Fibroblast of lung (primary cell): ENCODE data around the gene WDR53. TPM values are rescaled to one million over a fixed set of nuclear protein-coding genes. Genes with fewer than 3 reads are reported as not detected.
"Not testable (repeated sequence)": the region's sequence is repeated elsewhere in the genome, so short reads cannot be mapped to it uniquely, and the experiment has no call there.

Source experiments
- DNase-seq, 2 donors: peaks; one replicate each; pipeline versions ENCODE4 v3.0.0 to v3.0.0-alpha.2; 2010; ENCODE audit warnings: low read depth in 2 of 2
- H2AFZ ChIP-seq: 2 replicates; pipeline ENCODE4 v1.5.1; 2012; ENCODE audit warnings: low read length, control low read depth, inconsistent platforms
- H3K27ac ChIP-seq: 2 replicates; pipeline ENCODE4 v1.5.1; 2011; ENCODE audit warnings: low read length, control low read depth; ENCODE audit not compliant: insufficient read depth
- H3K27me3 ChIP-seq: 2 replicates; pipeline ENCODE4 v1.5.1; 2011; ENCODE audit warnings: mild to moderate bottlenecking, low read length; ENCODE audit not compliant: control insufficient read depth, insufficient read depth
- H3K36me3 ChIP-seq: 2 replicates; pipeline ENCODE4 v1.5.1; 2011; ENCODE audit warnings: low read length; ENCODE audit not compliant: control insufficient read depth, insufficient read depth
- H3K4me1 ChIP-seq: 2 replicates; pipeline ENCODE4 v1.5.1; 2011; ENCODE audit warnings: low read length; ENCODE audit not compliant: control insufficient read depth, insufficient read depth; ENCODE audit errors: extremely low read depth
- H3K4me2 ChIP-seq: 2 replicates; pipeline ENCODE4 v1.5.1; 2011; ENCODE audit warnings: low read length, control low read depth; ENCODE audit not compliant: insufficient read depth; ENCODE audit errors: extremely low read depth
- H3K4me3 ChIP-seq, 4 experiments: fragments of 200-600 bp in 1 of 4; sonication (generic) in 1 of 4; replicated peaks in 1 of 4; 2 replicates each; pipeline ENCODE4 v1.5.1; 2011 to 2016; ENCODE audit warnings: low read length in 4 of 4, low read depth in 3 of 4, mild to moderate bottlenecking in 3 of 4, control low read depth in 2 of 4, inconsistent platforms in 1 of 4, mixed read lengths in 1 of 4; ENCODE audit not compliant: insufficient read depth in 1 of 4; ENCODE audit errors: control extremely low read depth in 1 of 4
- H3K79me2 ChIP-seq: 2 replicates; pipeline ENCODE4 v1.5.1; 2012; ENCODE audit warnings: mild to moderate bottlenecking, low read length, inconsistent platforms; ENCODE audit not compliant: control insufficient read depth, insufficient read depth
- H3K9ac ChIP-seq: 2 replicates; pipeline ENCODE4 v1.5.1; 2011; ENCODE audit warnings: mild to moderate bottlenecking, low read length, control low read depth; ENCODE audit not compliant: insufficient read depth
- H3K9me3 ChIP-seq: 2 replicates; pipeline ENCODE4 v1.5.1; 2012; ENCODE audit warnings: low read depth, low read length; ENCODE audit not compliant: control insufficient read depth, insufficient read depth
- H4K20me1 ChIP-seq: 2 replicates; pipeline ENCODE4 v1.5.1; 2011; ENCODE audit warnings: low read length; ENCODE audit not compliant: control insufficient read depth, insufficient read depth; ENCODE audit errors: extremely low read depth
- EZH2 ChIP-seq: IDR thresholded peaks from 2 replicates; pipeline ENCODE4 v1.5.1; 2012; ENCODE audit warnings: low read length, control low read depth, mild to moderate bottlenecking; ENCODE audit errors: missing control alignments
- polyA plus RNA-seq, 2 donors: library from polyadenylated mRNA; depleted of rRNA in 1 of 2; stranded (reverse) in 1 of 2; unstranded in 1 of 2; fragments of >200 nt; gene quantifications; 2 replicates each; pipeline ENCODE4 v1.2.1, GENCODE V29; 2011 to 2012; ENCODE audit warnings: missing spikeins in 1 of 2
- total RNA-seq: library from RNA; depleted of rRNA; stranded (reverse); fragments of >200 nt; gene quantifications from 2 replicates; pipeline ENCODE4 v1.2.1, GENCODE V29; 2014
- TF ChIP-seq, protein P1 (sequence below), 2 donors: IDR thresholded peaks in 1 of 2; conservative IDR thresholded peaks in 1 of 2; 1 replicate in 1 of 2; 2 replicates in 1 of 2; pipeline ENCODE4 v1.5.1; 2011 to 2012; ENCODE audit warnings: low read length in 2 of 2, control low read depth in 1 of 2, inconsistent platforms in 1 of 2, low read depth in 1 of 2, mild to moderate bottlenecking in 1 of 2

The WDR53 gene
- total and polyA plus RNA-seq, 2 donors (not counting 1 experiment from before 2014, with no cell fraction given) = 8.3 TPM

DNA sequence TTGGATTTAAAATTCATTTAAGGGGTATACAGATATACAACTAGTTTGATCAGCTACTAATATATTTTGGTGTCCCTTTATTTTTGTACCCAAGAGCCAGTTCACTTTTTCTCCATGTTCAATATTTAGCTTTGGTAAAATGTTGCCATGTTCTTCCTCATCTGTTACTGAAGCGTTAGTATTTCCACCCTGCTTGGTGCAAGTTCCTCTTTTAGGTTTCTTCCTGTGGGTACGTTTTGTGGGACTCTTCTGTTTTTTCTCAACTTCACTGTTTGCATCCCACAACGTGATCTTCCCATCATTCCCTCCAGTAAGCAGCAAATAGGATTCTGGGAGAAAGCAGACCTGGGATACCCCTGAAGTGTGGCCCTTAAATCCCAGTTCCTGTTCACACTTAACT lies 14.1 kb downstream of the WDR53 start:
- no peak for DNase-seq
- TF ChIP-seq, protein P1, sequence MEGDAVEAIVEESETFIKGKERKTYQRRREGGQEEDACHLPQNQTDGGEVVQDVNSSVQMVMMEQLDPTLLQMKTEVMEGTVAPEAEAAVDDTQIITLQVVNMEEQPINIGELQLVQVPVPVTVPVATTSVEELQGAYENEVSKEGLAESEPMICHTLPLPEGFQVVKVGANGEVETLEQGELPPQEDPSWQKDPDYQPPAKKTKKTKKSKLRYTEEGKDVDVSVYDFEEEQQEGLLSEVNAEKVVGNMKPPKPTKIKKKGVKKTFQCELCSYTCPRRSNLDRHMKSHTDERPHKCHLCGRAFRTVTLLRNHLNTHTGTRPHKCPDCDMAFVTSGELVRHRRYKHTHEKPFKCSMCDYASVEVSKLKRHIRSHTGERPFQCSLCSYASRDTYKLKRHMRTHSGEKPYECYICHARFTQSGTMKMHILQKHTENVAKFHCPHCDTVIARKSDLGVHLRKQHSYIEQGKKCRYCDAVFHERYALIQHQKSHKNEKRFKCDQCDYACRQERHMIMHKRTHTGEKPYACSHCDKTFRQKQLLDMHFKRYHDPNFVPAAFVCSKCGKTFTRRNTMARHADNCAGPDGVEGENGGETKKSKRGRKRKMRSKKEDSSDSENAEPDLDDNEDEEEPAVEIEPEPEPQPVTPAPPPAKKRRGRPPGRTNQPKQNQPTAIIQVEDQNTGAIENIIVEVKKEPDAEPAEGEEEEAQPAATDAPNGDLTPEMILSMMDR (conservative IDR thresholded peaks at IDR 0.05 in 1 of 2, IDR thresholded peaks at IDR 0.05 in 1 of 2; ENCODE audit: low read depth in 1 of 2, low read length in 2 of 2) = no peak
- TF ChIP-seq EZH2 = no peak
- H4K20me1 ChIP-seq = no peaks in the 10 kb centered on the region
- no peak overlapping the region for H3K9ac ChIP-seq
- H3K79me2 ChIP-seq = no peaks in the 10 kb centered on the region
- no peak overlapping the region for H3K4me3 ChIP-seq
- no peaks in the 10 kb centered on the region for H3K36me3 ChIP-seq
- no peak overlapping the region for H3K27ac ChIP-seq
- H3K27me3 ChIP-seq = no peaks in the 10 kb centered on the region
- H3K4me1 ChIP-seq = no peaks in the 10 kb centered on the region
- H3K9me3 ChIP-seq = no peaks in the 10 kb centered on the region
- H2AFZ ChIP-seq = no peak overlapping the region
- H3K4me2 ChIP-seq = no peak overlapping the region

DNA sequence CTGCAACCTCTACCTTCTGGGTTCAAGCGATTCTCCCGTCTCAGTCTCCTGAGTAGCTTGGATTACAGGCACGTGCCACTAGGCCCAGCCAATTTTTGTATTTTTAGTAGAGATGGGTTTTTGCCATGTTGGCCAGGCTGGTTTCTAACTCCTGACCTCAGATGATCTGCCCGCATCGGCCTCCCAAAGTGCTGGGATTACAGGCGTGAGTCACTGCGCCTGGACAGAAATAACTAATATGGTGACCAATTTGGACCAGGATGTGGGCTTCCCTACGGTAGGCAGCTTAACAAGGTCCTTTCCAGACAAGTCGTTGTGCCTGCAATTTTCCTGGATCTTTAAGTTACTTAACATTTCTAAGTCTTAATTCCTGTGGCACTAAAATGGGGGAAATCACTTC lies 14.8 kb downstream of the WDR53 start:
- Histone ChIP-seq H3K27ac (no peak overlapping the region), H3K9ac (no peak overlapping the region), H3K4me2 (no peak overlapping the region), H3K36me3 (no peaks in the 10 kb centered on the region), H3K4me3 (no peak overlapping the region), H4K20me1 (no peaks in the 10 kb centered on the region), H3K4me1 (no peaks in the 10 kb centered on the region), H3K27me3 (no peaks in the 10 kb centered on the region), H2AFZ (no peak overlapping the region), H3K79me2 (no peaks in the 10 kb centered on the region), H3K9me3 (no peaks in the 10 kb centered on the region)
- no peak for TF ChIP-seq EZH2
- TF ChIP-seq, protein P1 (conservative IDR thresholded peaks at IDR 0.05 in 1 of 2, IDR thresholded peaks at IDR 0.05 in 1 of 2; ENCODE audit: low read depth in 1 of 2, low read length in 2 of 2) = no peak
- DNase-seq = no peak

- Histone ChIP-seq H3K9me3 (no peaks in the 10 kb centered on the region), H3K4me2 (no peak overlapping the region), H3K27ac (no peak overlapping the region), H4K20me1 (no peaks in the 10 kb centered on the region), H3K79me2 (no peaks in the 10 kb centered on the region), H3K36me3 (no peaks in the 10 kb centered on the region), H3K9ac (no peak overlapping the region), H3K27me3 (no peaks in the 10 kb centered on the region), H3K4me1 (no peaks in the 10 kb centered on the region), H2AFZ (no peak overlapping the region), H3K4me3 (no peak overlapping the region)
- DNase-seq = no peak
- TF ChIP-seq, protein P1 (conservative IDR thresholded peaks at IDR 0.05 in 1 of 2, IDR thresholded peaks at IDR 0.05 in 1 of 2; ENCODE audit: low read depth in 1 of 2, low read length in 2 of 2) = no peak
- no peak for TF ChIP-seq EZH2
Observed at GRCh38 chr3:196552253-196552652, 16.1 kb downstream of the WDR53 start.

DNA sequence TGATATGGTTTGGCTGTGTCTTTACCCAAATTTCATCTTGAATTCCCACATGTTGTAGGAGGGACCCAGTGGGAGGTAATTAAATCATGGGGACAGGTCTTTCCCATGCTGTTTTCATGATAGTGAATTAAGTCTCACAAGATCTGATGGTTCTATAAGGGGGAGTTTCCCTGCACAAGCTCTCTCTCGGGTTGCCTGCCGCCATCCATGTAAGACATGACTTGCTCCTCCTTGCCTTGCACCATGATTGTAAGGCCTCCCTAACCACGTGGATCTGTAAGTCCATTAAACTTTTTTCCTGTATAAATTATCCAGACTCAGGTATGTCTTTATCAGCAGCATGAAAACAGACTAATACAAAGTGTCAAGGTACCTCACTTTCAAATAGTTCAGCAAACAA lies 18.2 kb downstream of the WDR53 start:
- H3K4me3 ChIP-seq, H4K20me1 ChIP-seq, H3K36me3 ChIP-seq, H3K4me2 ChIP-seq, H3K79me2 ChIP-seq, H2AFZ ChIP-seq, DNase-seq, H3K4me1 ChIP-seq, H3K9ac ChIP-seq, H3K27ac ChIP-seq, H3K27me3 ChIP-seq, H3K9me3 ChIP-seq: not testable (repeated sequence)

DNA sequence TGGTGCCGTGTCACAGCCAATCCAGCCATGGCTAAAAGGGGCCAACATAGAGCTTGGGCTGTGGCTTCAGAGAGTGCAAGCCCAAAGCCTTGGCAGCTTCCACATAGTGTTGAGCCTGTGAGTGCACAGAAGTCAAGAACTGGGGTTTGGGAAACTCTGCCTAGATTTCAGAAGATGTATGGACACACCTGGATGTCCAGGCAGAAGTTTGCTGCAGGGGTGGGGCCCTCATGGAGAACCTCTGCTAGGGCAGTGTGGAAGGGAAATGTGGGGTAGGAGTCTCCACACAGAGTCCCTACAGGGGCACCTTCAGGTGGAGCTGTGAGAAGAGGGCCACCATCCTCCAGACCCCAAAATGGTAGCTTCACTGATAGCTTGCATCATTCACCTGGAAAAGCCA lies 19.0 kb downstream of the WDR53 start:
- not testable (repeated sequence) for H3K36me3 ChIP-seq, H3K4me3 ChIP-seq, H3K9me3 ChIP-seq, H3K4me2 ChIP-seq, H3K9ac ChIP-seq, H3K27ac ChIP-seq, H4K20me1 ChIP-seq, H3K4me1 ChIP-seq, DNase-seq, H2AFZ ChIP-seq, H3K79me2 ChIP-seq, H3K27me3 ChIP-seq
